Measurements from ENCODE around the gene OTOP2.
A peak's percentile ranks its signal among the peaks of the same experiment; 100 is the strongest.
"Not testable (repeated sequence)": the region's sequence is repeated elsewhere in the genome, so short reads cannot be mapped to it uniquely, and the experiment has no call there.

The OTOP2 gene

GRCh38 chr17:74975943-74976342 is 51.9 kb downstream of the OTOP2 start:
- no peak for DNase-seq

- DNase-seq: no peak
Measured at GRCh38 chr17:74977802-74978201, 53.7 kb downstream of the OTOP2 start.

GRCh38 chr17:74978240-74978639 is 54.2 kb downstream of the OTOP2 start:
- DNase-seq: no peak

- DNase-seq: no peak
Measured at GRCh38 chr17:74979408-74980146, 55.5 kb downstream of the OTOP2 start.

- no peak for DNase-seq
Measured at GRCh38 chr17:74981318-74981978, 57.4 kb downstream of the OTOP2 start.

GRCh38 chr17:74981979-74982662 is 58.0 kb downstream of the OTOP2 start:
- peak; percentile 33 for DNase-seq

- DNase-seq: not testable (repeated sequence)
Measured at GRCh38 chr17:74982663-74983313, 58.7 kb downstream of the OTOP2 start.

All from hematopoietic multipotent progenitor cell treated with erythropoietin and hydrocortisone succinate and interleukin-3 and kit ligand, for 8 days (in vitro differentiated cells).